GM18526 (cell line): Measurements from ENCODE around the gene PLD1.

ENCODE experiments used
- POLR2A ChIP-seq: IDR thresholded peaks from 3 replicates; pipeline ENCODE4 v1.6.1; 2011; ENCODE audit not compliant: insufficient read length; ENCODE audit errors: extremely low read depth

Gene PLD1

DNA sequence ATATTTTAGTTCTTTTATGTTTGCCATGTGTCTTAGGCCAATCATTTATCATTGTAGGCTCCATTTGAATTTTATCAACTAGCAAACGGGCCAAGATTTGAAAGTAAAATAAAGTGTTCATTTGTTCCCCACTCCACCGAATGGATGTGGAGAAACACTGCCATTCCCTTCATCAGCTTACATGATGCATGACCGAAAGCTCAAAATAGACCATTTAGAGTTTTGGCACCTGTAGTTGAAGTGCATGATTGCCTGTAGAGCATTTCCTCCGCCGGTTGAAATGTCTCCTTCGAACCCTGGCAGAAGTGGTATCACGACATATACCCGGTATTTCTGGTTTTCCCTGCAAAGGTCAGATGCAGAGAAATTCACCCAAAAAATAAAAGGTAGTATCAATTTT, 165.6 kb downstream of the PLD1 start:
- no peak for TF ChIP-seq POLR2A

GRCh38 chr3:171643681-171644080, 166.6 kb downstream of the PLD1 start:
- TF ChIP-seq POLR2A = no peak

DNA sequence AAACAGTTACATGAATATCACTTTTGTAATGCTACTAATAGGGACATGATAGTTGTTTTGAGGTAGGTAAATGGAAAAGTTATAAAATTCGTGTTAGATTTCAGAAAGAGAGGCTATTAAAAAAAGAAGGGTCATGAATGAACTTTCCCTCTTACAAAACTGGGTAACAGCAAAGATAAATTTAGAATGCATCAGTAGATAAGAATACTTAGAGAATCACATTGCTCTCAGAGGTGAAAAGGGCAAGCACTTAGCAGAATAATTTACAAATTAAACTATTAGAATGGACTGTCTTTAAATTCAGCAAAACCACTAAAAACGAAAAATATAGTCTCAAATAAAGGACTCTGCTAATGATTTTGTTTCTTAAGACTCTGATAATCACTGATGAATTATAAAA, 167.2 kb downstream of the PLD1 start:
- TF ChIP-seq POLR2A = no peak

- TF ChIP-seq POLR2A = no peak
Observed at GRCh38 chr3:171640520-171641412, 169.5 kb downstream of the PLD1 start.

DNA sequence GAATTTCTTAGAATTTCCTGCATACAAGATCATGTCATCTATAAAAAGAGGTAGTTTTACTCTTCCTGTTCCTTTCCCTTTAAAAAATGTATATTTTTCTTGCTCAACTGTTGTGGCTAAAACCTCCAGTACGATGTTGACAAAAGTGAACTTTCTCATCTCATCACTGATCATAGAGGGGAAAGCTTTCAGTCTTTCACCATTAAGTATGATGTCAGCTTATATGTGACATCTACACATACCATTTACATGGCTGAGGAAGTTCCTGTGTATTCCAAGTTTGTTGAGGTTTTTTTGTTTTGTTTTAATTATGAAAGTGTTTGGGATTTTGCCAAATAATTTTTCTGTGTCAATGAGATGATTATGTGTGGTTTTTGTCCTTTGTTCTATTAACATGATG, 173.6 kb downstream of the PLD1 start:
- TF ChIP-seq POLR2A = no peak

DNA sequence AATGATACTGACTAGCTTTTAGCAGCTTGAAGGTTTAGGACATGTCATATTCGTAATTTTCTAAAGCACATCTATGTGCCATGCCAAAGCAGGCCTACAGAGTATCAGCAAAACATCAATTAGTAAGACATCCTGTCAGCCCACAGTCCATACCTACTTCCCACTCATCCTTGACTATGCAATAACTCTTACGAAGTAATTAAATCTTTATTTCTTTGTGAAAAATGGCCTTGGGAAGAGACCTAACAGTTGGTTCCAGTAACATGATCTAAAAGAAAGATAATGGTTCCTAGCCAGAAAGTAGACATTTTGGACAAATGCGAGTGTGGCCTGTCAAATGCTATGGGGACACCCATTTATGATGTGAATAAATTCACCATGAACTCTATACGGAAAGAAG, 177.5 kb downstream of the PLD1 start:
- TF ChIP-seq POLR2A = no peak

- TF ChIP-seq POLR2A = no peak
Observed at GRCh38 chr3:171622126-171622525, 188.2 kb downstream of the PLD1 start.

DNA sequence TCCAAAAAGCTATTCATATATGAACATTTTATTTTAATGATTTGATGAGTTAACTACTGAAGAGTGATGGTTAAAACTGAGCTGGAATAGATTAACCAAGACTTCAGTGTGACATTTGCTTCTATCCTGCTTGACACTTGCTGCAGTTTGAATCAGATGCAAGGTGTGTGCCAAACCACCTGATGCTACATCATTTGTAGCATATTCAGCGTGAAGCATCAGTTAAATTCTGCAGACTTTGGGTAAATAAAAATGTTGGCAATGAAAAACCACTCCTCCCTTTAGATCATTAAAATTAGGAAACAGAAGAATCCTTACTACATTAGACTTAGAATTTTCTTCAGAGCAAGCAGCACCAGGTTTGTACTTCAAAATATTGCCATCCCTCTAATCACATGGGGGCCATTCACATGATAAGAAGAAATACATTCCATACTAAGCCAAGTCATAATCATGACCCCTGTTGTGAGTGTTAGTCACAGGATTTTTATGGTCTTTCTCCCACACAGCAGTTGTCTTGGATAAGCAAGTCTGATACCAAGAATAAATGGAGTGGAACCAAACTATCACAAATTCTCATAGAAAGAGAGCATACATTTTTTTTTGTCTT, 189.4 kb downstream of the PLD1 start:
- TF ChIP-seq POLR2A = no peak

GRCh38 chr3:171616798-171617197, 193.5 kb downstream of the PLD1 start:
- TF ChIP-seq POLR2A = no peak

DNA sequence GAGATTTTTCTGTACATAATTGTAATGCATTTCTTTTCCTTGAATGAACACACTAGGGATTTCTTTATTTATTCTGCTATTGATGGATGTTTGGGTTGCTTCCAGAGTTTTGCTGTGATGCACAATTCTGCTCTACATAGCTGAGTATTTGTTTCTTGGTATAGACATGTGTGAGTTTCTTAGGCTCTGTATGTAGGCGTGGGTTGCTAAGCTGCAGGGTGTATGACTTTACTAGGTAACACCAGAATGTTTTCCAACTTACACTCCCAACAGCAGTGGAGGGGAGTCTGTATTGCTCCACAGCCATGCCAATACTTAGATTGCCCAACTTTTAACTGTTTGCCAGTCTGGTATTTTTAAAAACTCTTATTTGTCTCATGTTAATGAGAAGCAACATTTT, 194.6 kb downstream of the PLD1 start:
- no peak for TF ChIP-seq POLR2A

DNA sequence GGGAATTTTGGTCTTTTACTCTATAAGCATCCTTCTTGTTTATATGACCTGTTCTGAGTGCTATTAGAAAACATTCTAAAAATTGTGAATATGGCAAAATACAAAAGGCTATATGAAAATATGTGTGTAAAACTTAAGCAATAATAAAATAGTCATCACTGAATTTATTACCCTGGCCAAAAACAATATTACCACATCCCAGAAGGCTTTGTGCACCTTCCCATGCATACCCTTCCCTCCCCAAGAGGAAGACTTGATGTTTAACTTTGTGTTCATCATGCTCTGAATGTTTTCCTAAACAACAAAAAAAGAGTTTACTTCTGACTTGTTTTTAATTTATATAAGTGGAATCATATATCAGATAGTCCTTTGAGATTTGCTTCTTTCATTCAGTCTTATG, 195.0 kb downstream of the PLD1 start:
- no peak for TF ChIP-seq POLR2A

GRCh38 chr3:171614318-171614921, 195.9 kb downstream of the PLD1 start:
- TF ChIP-seq POLR2A = no peak

DNA sequence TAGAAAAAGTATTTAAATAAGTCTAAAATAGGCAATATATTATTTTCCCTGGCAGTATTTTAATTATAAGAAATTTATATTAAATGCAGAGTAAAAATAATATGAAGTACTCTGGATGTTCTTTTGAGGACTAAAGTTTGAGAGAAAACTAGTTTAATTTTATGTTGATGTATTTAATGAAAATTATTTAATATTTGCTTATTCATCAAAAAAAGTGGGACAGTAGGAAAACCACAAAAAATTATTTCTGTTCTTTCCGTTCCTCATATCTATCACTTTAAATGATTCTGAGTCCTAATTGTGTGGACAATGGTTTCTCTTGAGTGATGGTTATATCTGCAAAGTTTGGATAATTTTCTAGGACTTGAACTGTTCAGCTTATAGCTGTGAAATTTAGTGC, 202.8 kb downstream of the PLD1 start:
- TF ChIP-seq POLR2A = no peak

DNA sequence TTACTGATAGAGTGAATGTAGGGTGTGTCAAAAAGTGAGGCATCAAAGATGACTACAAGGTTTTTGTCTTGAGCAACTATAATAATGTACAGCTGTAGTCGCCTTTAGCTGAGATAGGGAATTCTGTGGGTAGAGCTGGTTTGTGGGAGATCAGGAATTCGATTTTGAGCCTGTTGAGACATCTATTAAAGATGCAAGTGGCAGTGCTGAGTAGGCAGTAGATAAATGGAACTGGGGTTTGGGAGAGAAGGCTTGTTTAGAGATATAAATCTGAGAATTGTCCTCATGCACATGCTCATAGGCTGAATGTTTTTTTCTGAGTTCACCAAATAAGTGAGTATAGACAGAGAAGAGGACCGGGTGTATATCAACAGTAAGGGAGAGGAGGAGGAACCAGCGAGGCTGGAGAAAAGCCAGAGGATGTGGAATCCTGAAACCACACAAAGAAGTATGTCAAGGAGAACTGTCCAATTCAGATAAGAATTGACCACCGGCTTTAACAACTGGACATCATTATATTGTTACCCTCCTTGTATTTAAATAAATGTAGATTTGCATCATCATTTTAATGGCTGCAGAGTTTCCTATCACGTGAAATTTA, 204.0 kb downstream of the PLD1 start:
- TF ChIP-seq POLR2A = no peak

DNA sequence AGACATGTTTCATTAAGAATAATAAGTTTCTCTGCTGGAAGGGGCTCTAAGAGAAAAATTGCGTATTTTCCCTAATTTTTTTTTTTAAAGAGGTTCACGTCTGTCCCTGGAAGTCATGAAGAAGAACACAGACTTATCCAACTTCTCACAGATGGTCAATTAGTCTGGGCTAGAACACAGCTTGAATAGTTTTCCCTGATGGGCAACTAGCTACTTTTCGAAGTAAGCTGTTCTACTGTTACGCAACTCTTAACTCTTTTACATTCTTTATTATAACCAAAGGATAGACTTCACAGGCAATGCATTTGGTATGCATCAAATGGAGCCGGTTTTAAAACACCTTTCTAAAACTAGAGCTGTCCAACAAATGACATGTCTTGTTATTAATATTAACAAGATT, 205.9 kb downstream of the PLD1 start:
- no peak for TF ChIP-seq POLR2A

GRCh38 chr3:171602072-171602471, 208.2 kb downstream of the PLD1 start:
- no peak for TF ChIP-seq POLR2A
